ENCODE measurements around the gene VCL. TPM values are rescaled to one million over a fixed set of nuclear protein-coding genes. Genes with fewer than 3 reads are reported as not detected.
"Not testable (repeated sequence)": the region's sequence is repeated elsewhere in the genome, so short reads cannot be mapped to it uniquely, and the experiment has no call there.

The VCL gene
- 10 to 100 TPM; 12.2 to 19.2 TPM for total RNA-seq

GRCh38 chr10:73997787-73998622 is at the start of gene VCL:
Gene VCL (plus strand): TSS chr10:73998116. CDS start chr10:73998208, 92 bp downstream.
- Mint-ChIP-seq H3K9me3 (no peaks in the 10 kb centered on the region), H3K4me3 (peak within 1 kb of the TSS; percentile 85 to 93), H3K27ac (peak within 1 kb of the TSS; percentile 86), H3K4me1 (ENCODE audit: low read depth) (peaks cover 20% of the 10 kb centered on the region), H3K36me3 (ENCODE audit: insufficient read depth in 2 of 2) (peaks cover 0 to 3% of the 10 kb centered on the region in 2 donors), H3K27me3 (ENCODE audit: low read depth) (no peaks in the 10 kb centered on the region)
- peak; percentile 97 to 98 for DNase-seq
- ATAC-seq (replicated peaks in 1 of 2), result peak; percentile 98 to 99

- Mint-ChIP-seq H3K9me3 (peaks cover 0 to 1% of the 10 kb centered on the region in 2 donors), H3K27me3 (ENCODE audit: low read depth) (no peaks in the 10 kb centered on the region), H3K36me3 (ENCODE audit: insufficient read depth in 2 of 2) (peaks cover 0 to 1% of the 10 kb centered on the region in 2 donors), H3K4me1 (ENCODE audit: low read depth) (peaks cover 5% of the 10 kb centered on the region), H3K27ac (no peak overlapping the region), H3K4me3 (no peak overlapping the region)
- DNase-seq, result no peak
- no peak for ATAC-seq (replicated peaks in 1 of 2)
Measured at GRCh38 chr10:73948947-73949633, 48.8 kb upstream of the VCL start.

GRCh38 chr10:73950155-73950948 is 47.6 kb upstream of the VCL start:
- H3K36me3 Mint-ChIP-seq (ENCODE audit: insufficient read depth in 2 of 2), result peaks cover 0 to 1% of the 10 kb centered on the region in 2 donors
- H3K9me3 Mint-ChIP-seq, result peaks cover 0 to 1% of the 10 kb centered on the region in 2 donors
- H3K27ac Mint-ChIP-seq, result no peak overlapping the region
- DNase-seq (no peak), ATAC-seq (replicated peaks in 1 of 2) (no peak)
- H3K4me1 Mint-ChIP-seq (ENCODE audit: low read depth), result peaks cover 7% of the 10 kb centered on the region
- H3K4me3 Mint-ChIP-seq, result no peak overlapping the region
- H3K27me3 Mint-ChIP-seq (ENCODE audit: low read depth), result no peaks in the 10 kb centered on the region

- no peaks in the 10 kb centered on the region for H3K27me3 Mint-ChIP-seq (ENCODE audit: low read depth)
- no peak overlapping the region for H3K27ac Mint-ChIP-seq
- peaks cover 36% of the 10 kb centered on the region for H3K4me1 Mint-ChIP-seq (ENCODE audit: low read depth)
- H3K36me3 Mint-ChIP-seq (ENCODE audit: insufficient read depth in 2 of 2), result no peaks in the 10 kb centered on the region
- H3K4me3 Mint-ChIP-seq, result no peak overlapping the region
- ATAC-seq (replicated peaks in 1 of 2), result peak in 1 of 2 donors; percentile 26
- no peak for DNase-seq
- H3K9me3 Mint-ChIP-seq, result no peaks in the 10 kb centered on the region
Measured at GRCh38 chr10:73953665-73954064, 44.3 kb upstream of the VCL start.

- peaks cover 43% of the 10 kb centered on the region for H3K4me1 Mint-ChIP-seq (ENCODE audit: low read depth)
- H3K27me3 Mint-ChIP-seq (ENCODE audit: low read depth), result no peaks in the 10 kb centered on the region
- DNase-seq (no peak), ATAC-seq (replicated peaks in 1 of 2) (no peak)
- no peaks in the 10 kb centered on the region for H3K9me3 Mint-ChIP-seq
- H3K36me3 Mint-ChIP-seq (ENCODE audit: insufficient read depth in 2 of 2), result no peaks in the 10 kb centered on the region
- no peak overlapping the region for H3K27ac Mint-ChIP-seq
- H3K4me3 Mint-ChIP-seq, result no peak overlapping the region
Measured at GRCh38 chr10:73954737-73955136, 43.2 kb upstream of the VCL start.

GRCh38 chr10:73955719-73956118 is 42.2 kb upstream of the VCL start:
- DNase-seq (no peak), ATAC-seq (replicated peaks in 1 of 2) (no peak)
- H3K36me3 Mint-ChIP-seq (ENCODE audit: insufficient read depth in 2 of 2), result no peaks in the 10 kb centered on the region
- H3K27ac Mint-ChIP-seq, result peak overlapping the region; percentile 95
- peaks cover 52% of the 10 kb centered on the region for H3K4me1 Mint-ChIP-seq (ENCODE audit: low read depth)
- peak overlapping the region in 1 of 2 donors; percentile 70 for H3K4me3 Mint-ChIP-seq
- H3K9me3 Mint-ChIP-seq, result no peaks in the 10 kb centered on the region
- no peaks in the 10 kb centered on the region for H3K27me3 Mint-ChIP-seq (ENCODE audit: low read depth)

GRCh38 chr10:73956476-73957359 is 41.2 kb upstream of the VCL start:
- Mint-ChIP-seq H3K4me1 (ENCODE audit: low read depth) (peaks cover 52% of the 10 kb centered on the region), H3K27ac (peak overlapping the region; percentile 93), H3K9me3 (no peaks in the 10 kb centered on the region), H3K36me3 (ENCODE audit: insufficient read depth in 2 of 2) (no peaks in the 10 kb centered on the region), H3K4me3 (peak overlapping the region; percentile 76 to 84), H3K27me3 (ENCODE audit: low read depth) (no peaks in the 10 kb centered on the region)
- ATAC-seq (replicated peaks in 1 of 2), result peak; percentile 75 to 80
- DNase-seq, result peak; percentile 16 to 20

GRCh38 chr10:73959484-73960243 is 38.3 kb upstream of the VCL start:
- Mint-ChIP-seq H3K9me3 (no peaks in the 10 kb centered on the region), H3K36me3 (ENCODE audit: insufficient read depth in 2 of 2) (no peaks in the 10 kb centered on the region), H3K27me3 (ENCODE audit: low read depth) (no peaks in the 10 kb centered on the region), H3K27ac (no peak overlapping the region), H3K4me1 (ENCODE audit: low read depth) (peaks cover 47% of the 10 kb centered on the region), H3K4me3 (no peak overlapping the region)
- ATAC-seq (replicated peaks in 1 of 2) (no peak), DNase-seq (no peak)

- no peaks in the 10 kb centered on the region for H3K36me3 Mint-ChIP-seq (ENCODE audit: insufficient read depth in 2 of 2)
- DNase-seq (no peak), ATAC-seq (replicated peaks in 1 of 2) (no peak)
- H3K9me3 Mint-ChIP-seq, result no peaks in the 10 kb centered on the region
- no peak overlapping the region for H3K4me3 Mint-ChIP-seq
- H3K4me1 Mint-ChIP-seq (ENCODE audit: low read depth), result peaks cover 26% of the 10 kb centered on the region
- H3K27me3 Mint-ChIP-seq (ENCODE audit: low read depth), result no peaks in the 10 kb centered on the region
- no peak overlapping the region for H3K27ac Mint-ChIP-seq
Measured at GRCh38 chr10:73962386-73962785, 35.5 kb upstream of the VCL start.

GRCh38 chr10:73963533-73963932 is 34.4 kb upstream of the VCL start:
- H3K27me3 Mint-ChIP-seq (ENCODE audit: low read depth); H3K36me3 Mint-ChIP-seq (ENCODE audit: insufficient read depth in 2 of 2); ATAC-seq (replicated peaks in 1 of 2); H3K4me3 Mint-ChIP-seq; H3K9me3 Mint-ChIP-seq; H3K27ac Mint-ChIP-seq; DNase-seq: not testable (repeated sequence)
- peaks cover 17% of the 10 kb centered on the region for H3K4me1 Mint-ChIP-seq (ENCODE audit: low read depth)

- Mint-ChIP-seq H3K27me3 (ENCODE audit: low read depth) (no peaks in the 10 kb centered on the region), H3K4me3 (no peak overlapping the region), H3K9me3 (no peaks in the 10 kb centered on the region), H3K36me3 (ENCODE audit: insufficient read depth in 2 of 2) (no peaks in the 10 kb centered on the region), H3K4me1 (ENCODE audit: low read depth) (peaks cover 9% of the 10 kb centered on the region), H3K27ac (no peak overlapping the region)
- ATAC-seq (replicated peaks in 1 of 2) (no peak), DNase-seq (no peak)
Measured at GRCh38 chr10:73964743-73965142, 33.2 kb upstream of the VCL start.
